ENCODE measurements around the gene OCA2.
"Not testable (repeated sequence)": the region's sequence is repeated elsewhere in the genome, so short reads cannot be mapped to it uniquely, and the experiment has no call there.

OCA2 gene

GRCh38 chr15:28002136-28002861 lies 96.8 kb downstream of the OCA2 start:
- DNase-seq (ENCODE audit: low spot score), result no peak

GRCh38 chr15:28001641-28002040 lies 97.5 kb downstream of the OCA2 start:
- no peak for DNase-seq (ENCODE audit: low spot score)

- no peak for DNase-seq (ENCODE audit: low spot score)
These were observed 104.9 kb downstream of the OCA2 start for GRCh38 chr15:27993996-27994780.

- DNase-seq (ENCODE audit: low spot score), result no peak
These were observed 105.6 kb downstream of the OCA2 start for GRCh38 chr15:27993544-27993943.

GRCh38 chr15:27990521-27991515 lies 108.3 kb downstream of the OCA2 start:
- DNase-seq (ENCODE audit: low spot score), result no peak

- no peak for DNase-seq (ENCODE audit: low spot score)
These were observed 109.3 kb downstream of the OCA2 start for GRCh38 chr15:27989838-27990237.

- no peak for DNase-seq (ENCODE audit: low spot score)
These were observed 109.7 kb downstream of the OCA2 start for GRCh38 chr15:27989427-27989826.

GRCh38 chr15:27985099-27985498 lies 114.0 kb downstream of the OCA2 start:
- no peak for DNase-seq (ENCODE audit: low spot score)

GRCh38 chr15:27983496-27983895 lies 115.6 kb downstream of the OCA2 start:
- DNase-seq (ENCODE audit: low spot score), result no peak

- no peak for DNase-seq (ENCODE audit: low spot score)
These were observed 121.4 kb downstream of the OCA2 start for GRCh38 chr15:27977696-27978095.

GRCh38 chr15:27973886-27974285 lies 125.2 kb downstream of the OCA2 start:
- no peak for DNase-seq (ENCODE audit: low spot score)

GRCh38 chr15:27970661-27971392 lies 128.3 kb downstream of the OCA2 start:
- DNase-seq (ENCODE audit: low spot score), result no peak

- DNase-seq (ENCODE audit: low spot score), result no peak
These were observed 131.6 kb downstream of the OCA2 start for GRCh38 chr15:27967541-27967940.

- DNase-seq (ENCODE audit: low spot score), result no peak
These were observed 133.6 kb downstream of the OCA2 start for GRCh38 chr15:27965546-27965945.

GRCh38 chr15:27961801-27962200 lies 137.3 kb downstream of the OCA2 start:
- DNase-seq (ENCODE audit: low spot score), result no peak

GRCh38 chr15:27958911-27959578 lies 140.1 kb downstream of the OCA2 start:
- DNase-seq (ENCODE audit: low spot score), result no peak

- DNase-seq (ENCODE audit: low spot score), result no peak
These were observed 142.8 kb downstream of the OCA2 start for GRCh38 chr15:27956285-27956684.

- no peak for DNase-seq (ENCODE audit: low spot score)
These were observed 144.0 kb downstream of the OCA2 start for GRCh38 chr15:27955087-27955486.

GRCh38 chr15:27952593-27952992 lies 146.5 kb downstream of the OCA2 start:
- DNase-seq (ENCODE audit: low spot score), result not testable (repeated sequence)

GRCh38 chr15:27951191-27951890 lies 147.8 kb downstream of the OCA2 start:
- DNase-seq (ENCODE audit: low spot score), result no peak
